OCI-LY1 (cell line): Measurements from ENCODE around the gene KRTAP9-2.
"Not testable (repeated sequence)": the region's sequence is repeated elsewhere in the genome, so short reads cannot be mapped to it uniquely, and the experiment has no call there.

Source experiments
- H2AFZ ChIP-seq: fragments of 200-600 bp; sonication (generic), shearing (Covaris generic); 2 replicates; pipeline ENCODE4 v1.6.0; 2014; ENCODE audit warnings: antibody characterized with exemption, mild to moderate bottlenecking, low read length
- H3F3A ChIP-seq: fragments of 200-600 bp; sonication (generic), shearing (Covaris generic); 2 replicates; pipeline ENCODE4 v1.6.0; 2014; ENCODE audit warnings: mild to moderate bottlenecking, antibody characterized with exemption, low read length, moderate library complexity; ENCODE audit not compliant: insufficient read depth
- H3K27ac ChIP-seq: fragments of 200-600 bp; sonication (generic); 2 replicates; pipeline ENCODE4 v1.5.1; 2014; ENCODE audit warnings: low read length, mixed run types, mild to moderate bottlenecking, low read depth; ENCODE audit not compliant: poor library complexity, severe bottlenecking
- H3K27me3 ChIP-seq: fragments of 200-600 bp; sonication (generic); 2 replicates; pipeline ENCODE4 v1.6.0; 2014; ENCODE audit warnings: antibody characterized with exemption, mild to moderate bottlenecking, low read length, moderate library complexity; ENCODE audit not compliant: insufficient read depth
- H3K36me3 ChIP-seq: fragments of 200-600 bp; sonication (generic); 2 replicates; pipeline ENCODE4 v1.6.1; 2014; ENCODE audit warnings: mild to moderate bottlenecking, antibody characterized with exemption, low read length, moderate library complexity, mixed read lengths; ENCODE audit not compliant: insufficient read depth
- H3K4me1 ChIP-seq: fragments of 200-600 bp; sonication (generic); 2 replicates; pipeline ENCODE4 v1.5.1; 2014; ENCODE audit warnings: mild to moderate bottlenecking, low read length, moderate library complexity; ENCODE audit not compliant: insufficient read depth, severe bottlenecking
- H3K4me2 ChIP-seq: fragments of 200-600 bp; sonication (generic), shearing (Covaris generic); 2 replicates; pipeline ENCODE4 v1.6.1; 2014; ENCODE audit warnings: low read length
- H3K4me3 ChIP-seq: fragments of 200-600 bp; sonication (generic); 2 replicates; pipeline ENCODE4 v1.5.1; 2014; ENCODE audit warnings: low read length, low read depth, mild to moderate bottlenecking, mixed read lengths; ENCODE audit not compliant: poor library complexity, severe bottlenecking
- H3K79me2 ChIP-seq: fragments of 200-600 bp; shearing (Covaris generic); 2 replicates; pipeline ENCODE4 v1.6.1; 2016; ENCODE audit warnings: mixed run types, low read length, mixed read lengths; ENCODE audit not compliant: insufficient read depth
- H3K9ac ChIP-seq: fragments of 200-600 bp; sonication (generic), shearing (Covaris generic); 2 replicates; pipeline ENCODE4 v1.6.1; 2014; ENCODE audit warnings: mild to moderate bottlenecking, low read length, mixed read lengths
- H3K9me2 ChIP-seq: fragments of 200-600 bp; sonication (generic), shearing (Covaris generic); 2 replicates; pipeline ENCODE4 v1.6.1; 2014; ENCODE audit warnings: low read depth, mild to moderate bottlenecking, low read length, mixed read lengths
- H3K9me3 ChIP-seq: fragments of 200-600 bp; shearing (Covaris generic); 2 replicates; pipeline ENCODE4 v1.6.1; 2014; ENCODE audit warnings: low read length, mixed read lengths
- H4K20me1 ChIP-seq: fragments of 200-600 bp; sonication (generic), shearing (Covaris generic); 2 replicates; pipeline ENCODE4 v1.6.0; 2016; ENCODE audit warnings: mild to moderate bottlenecking, low read length; ENCODE audit not compliant: insufficient read depth
- CTCF ChIP-seq: fragments of 200-600 bp; sonication (generic), shearing (Covaris generic); IDR thresholded peaks from 2 replicates; pipeline ENCODE4 v1.5.1; 2017; ENCODE audit warnings: mild to moderate bottlenecking, antibody characterized with exemption, low read length, moderate library complexity, mixed read lengths
- EZH2 ChIP-seq: fragments of 200-600 bp; sonication (generic), shearing (Covaris generic); IDR thresholded peaks from 2 replicates; pipeline ENCODE4 v1.8.0; 2017; ENCODE audit warnings: borderline replicate concordance, mixed run types, mild to moderate bottlenecking, antibody characterized with exemption, low read length, moderate library complexity, mixed read lengths

Gene KRTAP9-2

DNA sequence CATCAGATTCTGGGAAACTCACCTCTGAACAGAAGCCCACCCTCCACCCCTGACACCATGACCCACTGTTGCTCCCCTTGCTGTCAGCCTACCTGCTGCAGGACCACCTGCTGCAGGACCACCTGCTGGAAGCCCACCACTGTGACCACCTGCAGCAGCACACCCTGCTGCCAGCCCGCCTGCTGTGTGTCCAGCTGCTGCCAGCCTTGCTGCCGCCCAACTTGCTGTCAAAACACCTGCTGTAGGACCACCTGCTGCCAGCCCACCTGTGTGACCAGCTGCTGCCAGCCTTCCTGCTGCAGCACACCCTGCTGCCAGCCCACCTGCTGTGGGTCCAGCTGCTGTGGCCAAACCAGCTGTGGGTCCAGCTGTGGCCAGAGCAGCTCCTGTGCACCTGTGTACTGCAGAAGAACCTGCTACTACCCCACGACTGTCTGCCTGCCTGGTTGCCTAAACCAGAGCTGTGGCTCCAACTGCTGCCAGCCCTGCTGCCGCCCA is at the start of gene KRTAP9-2:
Gene KRTAP9-2 (plus strand): TSS at position 51 of the 498 bp plus-strand sequence. CDS start 7 bp downstream, at position 58.
- not testable (repeated sequence) for H3K36me3 ChIP-seq, H4K20me1 ChIP-seq, H3F3A ChIP-seq, H3K4me1 ChIP-seq, H3K4me2 ChIP-seq, H3K9ac ChIP-seq, H3K9me2 ChIP-seq, H3K79me2 ChIP-seq, H3K4me3 ChIP-seq, H3K27ac ChIP-seq, H2AFZ ChIP-seq, H3K27me3 ChIP-seq, H3K9me3 ChIP-seq

GRCh38 chr17:41176744-41177387 is 49.6 kb upstream of the KRTAP9-2 start:
- no peak overlapping the region for H2AFZ ChIP-seq

DNA sequence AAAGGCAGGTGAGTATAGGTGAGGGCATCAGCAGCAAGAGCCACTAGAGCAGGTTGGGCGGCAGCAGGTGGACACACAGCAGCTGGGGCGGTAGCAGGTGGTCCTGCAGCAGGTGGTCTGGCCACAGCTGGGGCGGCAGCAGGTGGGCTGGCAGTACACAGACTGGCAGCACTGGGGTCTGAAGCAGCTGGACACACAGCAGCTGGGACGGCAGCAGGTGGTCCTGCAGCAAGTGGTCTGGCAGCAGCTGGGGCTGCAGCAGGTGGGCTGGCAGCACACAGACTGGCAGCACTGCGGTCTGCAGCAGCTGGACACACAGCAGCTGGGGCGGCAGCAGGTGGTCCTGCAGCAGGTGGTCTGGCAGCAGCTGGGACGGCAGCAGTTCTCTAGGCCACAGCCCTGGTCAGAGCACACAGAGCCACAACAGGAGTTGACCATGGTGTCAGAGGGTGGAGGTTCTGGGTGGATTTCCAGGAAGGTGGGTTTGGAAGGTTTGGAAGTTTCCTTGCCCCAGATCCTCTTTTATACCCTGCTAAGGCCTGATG is 48.6 kb upstream of the KRTAP9-2 start, which contains the start of gene KRTAP4-2:
Gene KRTAP4-2 (minus strand): TSS at position 495 of the 545 bp plus-strand sequence. CDS start 57 bp downstream, at position 438.
- Histone ChIP-seq H3K79me2 (no peaks in the 10 kb centered on the region), H3K4me2 (no peak within 1 kb of the TSS), H4K20me1 (no peaks in the 10 kb centered on the region), H3K4me1 (no peaks in the 10 kb centered on the region), H3K36me3 (no peaks in the 10 kb centered on the region), H3K27ac (no peak within 1 kb of the TSS), H3K9me3 (no peaks in the 10 kb centered on the region), H3K27me3 (no peaks in the 10 kb centered on the region), H3K9me2 (no peaks in the 10 kb centered on the region), H3F3A (no peaks in the 10 kb centered on the region), H2AFZ (no peak within 1 kb of the TSS), H3K4me3 (no peak within 1 kb of the TSS), H3K9ac (no peak within 1 kb of the TSS)
- TF ChIP-seq EZH2 (no peak), CTCF (no peak)

More at GRCh38 chr17:41176744-41177387, 49.6 kb upstream of the KRTAP9-2 start:
- Histone ChIP-seq H3K4me3 (no peak overlapping the region), H3K27me3 (no peaks in the 10 kb centered on the region), H3K4me2 (no peak overlapping the region), H3K79me2 (no peaks in the 10 kb centered on the region), H3F3A (no peaks in the 10 kb centered on the region), H4K20me1 (no peaks in the 10 kb centered on the region), H3K27ac (no peak overlapping the region), H3K9me2 (no peaks in the 10 kb centered on the region), H3K9me3 (no peaks in the 10 kb centered on the region), H3K9ac (no peak overlapping the region), H3K36me3 (no peaks in the 10 kb centered on the region), H3K4me1 (no peaks in the 10 kb centered on the region)
- TF ChIP-seq CTCF (no peak), EZH2 (no peak)
